Panc1 (cell line): ENCODE measurements around the gene CELF2. TPM values are rescaled to one million over a fixed set of nuclear protein-coding genes. Genes with fewer than 3 reads are reported as not detected.

Experiments used
- ATAC-seq: fragments of 200-7000 bp; cut with Tn5 transposase; 2 replicates; pipeline ENCODE4 v1.9.1; 2020; ENCODE audit warnings: mild to moderate bottlenecking, moderate library complexity
- BruUV-seq: library from RNA; stranded (reverse); fragments of 400-500 nt; replicated peaks from 2 replicates; lab custom pipeline; 2021; lab: Mats Ljungman, UMichigan
- CTCF ChIA-PET: fragments of 300-600 bp; sonication (Branson Sonifier 250); formaldehyde crosslinking; loops from one replicate; lab custom pipeline; 2022; ENCODE audit warnings: antibody characterized with exemption; lab: Charles Lee
- POLR2A ChIA-PET: fragments of 300-600 bp; sonication (Branson Sonifier 250); formaldehyde crosslinking; loops from one replicate; lab custom pipeline; 2022; ENCODE audit warnings: antibody characterized with exemption; lab: Charles Lee
- DNase-seq: peaks from one replicate; pipeline ENCODE4 v3.0.0-alpha.2; 2010; ENCODE audit warnings: low read depth, low spot score
- H3K27ac ChIP-seq: 2 replicates; pipeline ENCODE4 v1.5.1; 2011; ENCODE audit warnings: mild to moderate bottlenecking, low read length, inconsistent platforms
- H3K27me3 ChIP-seq: fragments of 200-500 bp; sonication (Bioruptor generic); 2 replicates; pipeline ENCODE4 v1.6.0; 2014; ENCODE audit warnings: low read length, inconsistent platforms; ENCODE audit not compliant: control insufficient read depth, insufficient read depth
- H3K36me3 ChIP-seq: fragments of 200-500 bp; sonication (Bioruptor generic); 2 replicates; pipeline ENCODE4 v1.5.1; 2014; ENCODE audit warnings: inconsistent platforms, mild to moderate bottlenecking, low read length, moderate library complexity; ENCODE audit not compliant: control insufficient read depth, insufficient read depth
- H3K4me1 ChIP-seq: 2 replicates; pipeline ENCODE4 v1.5.1; 2011; ENCODE audit warnings: inconsistent platforms, mild to moderate bottlenecking, low read length, moderate library complexity; ENCODE audit not compliant: control insufficient read depth, insufficient read depth
- H3K4me3 ChIP-seq, 2 experiments: 2 replicates each; pipeline ENCODE4 v1.5.1; 2011 to 2012; ENCODE audit warnings: low read depth in 2 of 2, low read length in 2 of 2, mild to moderate bottlenecking in 2 of 2, inconsistent platforms in 1 of 2, moderate library complexity in 1 of 2
- H3K9me3 ChIP-seq: fragments of 200-500 bp; sonication (Bioruptor generic); 2 replicates; pipeline ENCODE4 v1.5.1; 2014; ENCODE audit warnings: low read depth, mild to moderate bottlenecking, inconsistent platforms, low read length, moderate library complexity; ENCODE audit not compliant: control insufficient read depth, insufficient read depth
- CTCF ChIP-seq: fragments of 450-650 bp; IDR thresholded peaks from 2 replicates; pipeline ENCODE4 v1.5.1; 2017; ENCODE audit warnings: mild to moderate bottlenecking
- POLR2AphosphoS5 ChIP-seq: IDR thresholded peaks from 2 replicates; pipeline ENCODE4 v1.6.1; 2012; ENCODE audit warnings: mild to moderate bottlenecking, low read depth, low read length, moderate library complexity
- REST ChIP-seq, 2 experiments: IDR thresholded peaks; 2 replicates each; pipeline ENCODE4 v1.6.1; 2011 to 2012; ENCODE audit warnings: low read depth in 2 of 2, control low read depth in 1 of 2, low read length in 1 of 2, mild to moderate bottlenecking in 1 of 2, moderate library complexity in 1 of 2; ENCODE audit not compliant: insufficient read depth in 1 of 2
- SIN3A ChIP-seq: IDR thresholded peaks from 2 replicates; pipeline ENCODE4 v1.6.1; 2012; ENCODE audit warnings: low read depth, mild to moderate bottlenecking, low read length, moderate library complexity, borderline replicate concordance; ENCODE audit not compliant: insufficient read depth
- TCF7L2 ChIP-seq: IDR thresholded peaks from 2 replicates; pipeline ENCODE4 v1.6.1; 2011; ENCODE audit warnings: mild to moderate bottlenecking, low read depth, low read length, inconsistent platforms
- in situ Hi-C: cut with HindIII; loops from 2 replicates; pipeline ENCODE4 v1.10.0; 2016; ENCODE audit warnings: low sequenced_read_pairs, low pct_unique_long_range_greater_than_20kb
- intact Hi-C: fragments of 100-400 bp; cut with micrococcal nuclease; formaldehyde crosslinking; loops from one replicate; pipeline ENCODE4 v1.10.0; 2022; ENCODE audit not compliant: unreplicated experiment
- total RNA-seq: library from RNA; stranded (reverse); gene quantifications from one replicate; pipeline ENCODE4 v1.2.1, GENCODE V29; 2021; ENCODE audit not compliant: unreplicated experiment

The CELF2 gene
- total RNA-seq, 1 experiment from 2014 or later, result 0.44 TPM

GRCh38 chr10:11235771-11236170 is 218.1 kb downstream of the CELF2 start:
- Histone ChIP-seq H3K36me3 (no peaks in the 10 kb centered on the region), H3K27me3 (no peaks in the 10 kb centered on the region; the same call in 1 of the 2 replicates), H3K4me1 (no peaks in the 10 kb centered on the region), H3K27ac (no peak overlapping the region), H3K4me3 (no peak overlapping the region), H3K9me3 (no peaks in the 10 kb centered on the region)
- DNase-seq (no peak), ATAC-seq (no peak)
- BruUV-seq, result no TSS peak
- TF ChIP-seq TCF7L2 (no peak), POLR2AphosphoS5 (no peak), REST (IDR thresholded peaks at IDR 0.05; ENCODE audit: insufficient read depth in 1 of 2, low read depth in 2 of 2, low read length in 1 of 2) (no peak), SIN3A (no peak), CTCF (no peak)
- ChIA-PET POLR2A (no interaction called here), CTCF (no interaction called here)
- intact Hi-C loops, result no loop called here
- in situ Hi-C loops, result no loop called here

GRCh38 chr10:11236234-11236633 is 218.6 kb downstream of the CELF2 start:
- CTCF ChIA-PET, result no interaction called here

More at GRCh38 chr10:11236234-11236633, 218.6 kb downstream of the CELF2 start:
- Histone ChIP-seq H3K4me1 (no peaks in the 10 kb centered on the region), H3K27ac (no peak overlapping the region), H3K27me3 (no peaks in the 10 kb centered on the region; the same call in 1 of the 2 replicates), H3K9me3 (no peaks in the 10 kb centered on the region), H3K4me3 (no peak overlapping the region), H3K36me3 (no peaks in the 10 kb centered on the region)
- in situ Hi-C loops, result no loop called here
- DNase-seq (no peak), ATAC-seq (no peak)
- POLR2A ChIA-PET, result no interaction called here
- no TSS peak for BruUV-seq
- intact Hi-C loops, result no loop called here
- TF ChIP-seq TCF7L2 (no peak), POLR2AphosphoS5 (no peak), REST (IDR thresholded peaks at IDR 0.05; ENCODE audit: insufficient read depth in 1 of 2, low read depth in 2 of 2, low read length in 1 of 2) (no peak), SIN3A (no peak), CTCF (no peak)
